ENCODE data around the gene KBTBD4.
"Not testable (repeated sequence)": the region's sequence is repeated elsewhere in the genome, so short reads cannot be mapped to it uniquely, and the experiment has no call there.

Gene KBTBD4

DNA sequence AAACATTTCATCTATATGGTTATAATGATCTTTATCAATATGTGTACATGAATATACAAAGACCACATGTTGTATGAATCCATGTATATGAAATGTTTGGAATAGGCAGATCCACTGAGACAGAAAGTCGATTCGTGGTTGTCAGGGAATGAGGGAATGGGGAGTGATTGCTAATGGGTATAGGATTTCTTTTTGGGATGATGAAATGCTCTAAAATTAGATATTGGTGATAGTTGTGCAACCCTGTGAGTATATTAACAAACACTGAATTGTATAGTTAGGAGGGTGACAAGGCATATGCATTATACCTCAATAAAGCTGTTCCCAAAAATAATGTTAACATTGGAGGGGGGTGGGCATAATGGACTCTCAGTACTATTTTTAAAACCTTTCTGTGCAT, 18.3 kb downstream of the KBTBD4 start:
- DNase-seq (ENCODE audit: low read depth in 3 of 3), result no peak

- no peak for DNase-seq (ENCODE audit: low read depth in 3 of 3)
Measured at GRCh38 chr11:47558695-47559094, 20.1 kb downstream of the KBTBD4 start.

GRCh38 chr11:47557004-47557403, 21.8 kb downstream of the KBTBD4 start:
- DNase-seq (ENCODE audit: low read depth in 3 of 3), result not testable (repeated sequence)

GRCh38 chr11:47553406-47553743, 25.4 kb downstream of the KBTBD4 start:
- DNase-seq (ENCODE audit: low read depth in 3 of 3), result no peak

DNA sequence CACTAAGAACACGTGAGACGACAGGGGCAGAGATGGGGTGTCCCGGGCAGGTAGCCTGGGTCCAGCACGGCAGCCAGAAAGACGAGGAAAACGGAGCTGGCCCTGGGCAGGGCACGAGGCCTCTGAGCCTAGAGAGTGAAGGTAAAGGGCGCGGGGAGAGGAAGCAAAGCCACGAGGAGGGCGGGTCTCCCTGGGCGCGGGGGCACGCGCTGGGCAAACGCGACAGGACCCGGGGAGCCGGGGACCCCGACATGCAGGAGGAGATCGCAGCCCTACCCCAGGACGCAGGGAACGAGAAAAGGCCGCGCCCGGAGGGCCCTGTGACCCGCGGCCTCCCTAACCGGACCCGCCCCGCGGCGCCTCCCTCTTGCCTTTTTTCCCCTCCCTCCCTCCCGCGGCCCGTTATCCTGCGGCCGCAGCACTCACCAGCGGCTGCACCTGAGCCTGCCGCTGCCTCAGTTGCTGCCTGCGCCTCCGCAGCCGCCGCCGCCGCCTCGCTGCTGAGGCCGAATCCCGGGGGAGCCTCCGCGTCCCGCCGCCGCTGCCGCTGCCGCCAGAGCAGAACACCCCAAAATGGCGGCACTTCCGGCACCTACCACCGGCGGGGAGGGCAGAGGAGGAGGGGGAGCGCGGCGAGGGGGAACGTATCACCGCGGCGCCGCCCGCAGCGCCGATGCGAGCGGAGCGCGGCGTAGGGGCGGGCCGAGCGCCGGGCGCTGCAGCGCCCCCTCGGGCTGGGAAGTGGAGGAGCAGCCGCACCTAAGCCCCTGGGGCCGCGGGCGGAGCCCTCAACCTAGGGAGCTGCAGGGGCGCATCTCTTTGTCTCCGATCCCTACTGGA, 26.0 kb downstream of the KBTBD4 start, which contains the start of gene CELF1:
CELF1 (minus strand) TSS at position 567 of the 840 bp plus-strand sequence. CDS start 53,609 bp downstream, outside the sequence.
- DNase-seq (ENCODE audit: low read depth in 3 of 3), result peak; percentile 84 to 87 (median 86)

DNA sequence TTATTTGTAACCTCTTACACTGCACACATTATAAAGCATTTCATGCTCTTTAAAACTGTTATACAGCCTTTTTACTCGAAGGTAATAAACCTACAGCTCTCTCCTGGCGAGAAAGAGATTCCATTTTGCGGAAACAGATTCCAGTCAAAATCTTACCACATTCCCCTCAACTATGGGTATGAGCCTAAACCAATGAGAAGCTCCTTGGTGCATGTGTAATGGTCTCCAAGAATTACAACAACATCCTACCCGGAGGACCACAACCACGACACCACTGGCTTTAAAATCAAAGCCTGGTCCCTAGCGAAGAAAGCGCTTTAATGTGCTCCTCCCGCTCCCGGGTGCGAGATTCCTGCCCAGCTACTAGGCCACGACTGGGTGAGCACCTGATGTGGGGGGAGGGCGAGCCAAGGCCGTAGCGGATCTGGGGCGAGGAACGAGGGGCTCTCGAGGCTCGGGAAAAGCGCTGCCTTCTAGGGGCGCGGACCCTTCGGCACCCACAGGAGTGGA, 26.7 kb downstream of the KBTBD4 start:
- DNase-seq (ENCODE audit: low read depth in 3 of 3), result no peak

DNA sequence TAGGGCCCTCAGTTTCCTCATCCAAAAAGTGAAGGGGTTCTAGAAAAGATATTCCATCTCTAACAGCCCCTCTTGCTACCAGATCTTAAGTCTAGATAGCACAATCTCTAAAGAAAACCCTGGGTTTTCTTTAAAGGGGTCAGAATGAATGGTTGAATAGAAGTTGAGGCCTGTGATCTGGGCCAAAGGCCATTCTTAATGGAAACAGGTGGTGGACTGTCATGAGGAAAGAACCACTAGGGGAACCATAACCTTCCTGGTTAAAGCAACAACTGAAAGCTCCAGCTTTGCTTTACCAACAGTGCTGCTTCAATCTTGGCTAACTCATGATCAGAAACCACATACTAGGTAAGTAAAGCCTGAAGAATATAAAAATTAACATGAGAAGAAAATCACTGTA, 27.7 kb downstream of the KBTBD4 start:
- DNase-seq (ENCODE audit: low read depth in 3 of 3), result no peak

- no peak for DNase-seq (ENCODE audit: low read depth in 3 of 3)
Measured at GRCh38 chr11:47550288-47551047, 28.3 kb downstream of the KBTBD4 start.

- DNase-seq (ENCODE audit: low read depth in 3 of 3), result not testable (repeated sequence)
Measured at GRCh38 chr11:47546274-47546673, 32.5 kb downstream of the KBTBD4 start.

DNA sequence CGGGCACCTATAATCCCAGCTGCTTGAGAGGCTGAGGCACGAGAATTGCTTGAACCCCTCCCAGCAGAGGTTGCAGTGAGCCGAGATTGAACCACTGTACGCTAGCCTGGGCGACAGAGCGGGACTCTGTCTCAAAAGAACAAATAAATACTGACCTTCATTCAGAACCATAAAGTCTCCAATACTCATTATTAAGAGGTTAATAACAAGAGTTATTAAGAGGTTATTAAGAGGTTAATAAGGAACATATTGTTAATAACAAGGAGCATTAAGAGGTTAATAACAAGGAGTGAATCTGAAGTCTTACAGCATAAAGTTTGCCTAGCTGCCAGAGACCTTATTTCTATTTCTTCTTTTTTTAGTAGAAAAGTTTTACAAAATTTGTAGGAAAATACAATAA, 33.5 kb downstream of the KBTBD4 start:
- DNase-seq (ENCODE audit: low read depth in 3 of 3), result no peak

- DNase-seq (ENCODE audit: low read depth in 3 of 3), result no peak
Measured at GRCh38 chr11:47541070-47541469, 37.7 kb downstream of the KBTBD4 start.

- DNase-seq (ENCODE audit: low read depth in 3 of 3), result no peak
Measured at GRCh38 chr11:47539681-47540039, 39.1 kb downstream of the KBTBD4 start.

DNA sequence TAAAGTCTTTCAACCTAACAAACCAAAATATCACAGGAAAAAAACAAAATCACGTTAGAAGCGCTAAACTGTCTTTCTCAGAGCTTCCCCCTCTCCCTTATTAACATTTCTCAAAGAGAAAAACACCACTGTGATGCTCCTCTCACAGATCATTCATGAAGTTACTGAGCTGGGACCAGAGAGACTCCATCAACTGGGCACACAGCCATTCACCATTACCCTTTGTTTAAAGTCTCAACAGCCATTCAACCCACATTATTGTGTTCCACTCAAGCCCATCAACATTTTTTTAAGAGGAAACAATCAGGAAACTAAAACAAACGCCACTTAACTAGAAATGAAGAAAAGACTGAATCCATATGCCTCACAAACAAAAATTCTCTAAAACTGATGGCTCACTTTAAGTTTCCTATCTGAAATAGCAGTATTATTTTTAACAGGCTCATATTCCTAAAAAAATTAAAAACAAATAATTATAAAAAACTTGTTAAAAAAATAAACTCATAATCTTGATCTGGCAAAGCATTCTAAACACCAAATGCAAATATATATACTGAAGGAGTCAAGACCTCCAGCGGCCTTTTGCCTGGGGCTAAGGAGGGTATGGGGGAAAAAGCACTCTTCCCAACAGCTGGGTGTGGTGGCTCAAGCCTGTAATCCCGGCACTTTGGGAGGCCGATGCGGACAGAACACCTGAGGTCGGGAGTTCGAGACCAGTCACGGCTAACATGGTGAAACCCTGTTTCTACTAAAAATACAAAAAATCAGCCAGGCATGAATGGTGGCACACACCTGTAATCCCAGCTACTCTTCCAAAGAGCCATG, 39.8 kb downstream of the KBTBD4 start:
- DNase-seq (ENCODE audit: low read depth in 3 of 3), result no peak

DNA sequence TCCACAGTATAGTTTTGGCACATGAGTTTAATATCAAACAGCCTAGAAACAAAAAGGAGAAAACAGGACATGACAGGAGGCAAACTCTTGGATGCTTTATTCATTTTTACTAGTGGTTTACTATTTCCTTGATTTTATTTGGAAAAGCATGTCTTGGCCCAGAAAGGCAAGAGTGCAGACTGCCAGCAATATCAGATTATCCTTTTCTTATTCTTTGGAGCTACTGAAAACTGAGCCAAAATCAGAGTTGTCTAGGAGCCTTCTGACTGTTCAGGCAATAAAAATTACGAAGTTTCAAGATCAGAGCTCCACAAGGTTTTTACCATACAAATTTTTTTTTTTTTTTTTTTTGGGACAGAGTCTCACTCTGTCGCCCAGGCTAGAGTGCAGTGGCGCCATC, 41.9 kb downstream of the KBTBD4 start:
- DNase-seq (ENCODE audit: low read depth in 3 of 3), result no peak

DNA sequence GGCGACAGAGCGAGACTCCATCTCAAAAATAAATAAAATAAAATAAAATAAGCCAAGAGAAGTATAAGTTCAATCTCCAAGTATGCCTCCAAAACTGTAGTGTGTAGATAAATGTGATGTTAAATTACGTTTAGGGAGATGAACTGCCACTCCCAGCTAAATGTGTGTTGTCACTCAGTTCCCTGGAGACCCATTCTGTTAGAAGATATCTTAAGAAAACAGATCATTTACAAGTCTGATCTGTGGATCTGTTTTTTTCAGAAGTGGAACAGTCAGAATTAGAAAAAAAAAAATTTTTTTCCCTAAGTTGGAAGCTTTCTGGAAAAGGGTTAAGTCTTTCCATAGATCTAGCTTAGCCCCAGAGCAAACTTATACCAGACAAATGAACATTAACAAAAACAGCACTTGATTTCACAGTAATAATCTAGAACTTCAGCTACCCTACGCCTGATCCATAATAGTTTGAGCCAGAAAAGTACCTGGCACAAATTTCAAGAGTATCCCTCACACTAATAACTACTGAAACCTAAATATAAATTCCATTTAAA, 44.0 kb downstream of the KBTBD4 start:
- no peak for DNase-seq (ENCODE audit: low read depth in 3 of 3)

DNA sequence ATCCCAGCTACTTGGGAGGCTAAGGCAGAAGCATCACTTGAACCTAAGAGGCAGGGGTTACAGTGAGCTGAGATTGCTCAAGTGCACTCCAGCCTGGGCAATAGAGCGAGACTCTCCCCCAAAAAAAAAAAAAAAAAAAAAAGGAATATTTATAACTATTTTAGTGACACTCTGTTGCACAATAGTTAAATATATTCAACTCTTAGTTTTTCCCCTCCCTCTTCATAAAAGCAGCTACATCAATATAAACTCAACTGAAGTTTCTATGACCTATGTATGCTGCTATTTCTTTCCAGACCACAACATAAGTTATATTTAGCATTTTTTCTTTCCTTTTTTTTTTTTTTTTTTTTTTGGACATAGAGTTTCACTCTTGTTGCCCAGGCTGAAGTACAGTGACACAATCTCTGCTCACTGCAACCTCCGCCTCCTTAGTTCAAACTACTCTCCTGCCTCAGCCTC, 45.0 kb downstream of the KBTBD4 start:
- no peak for DNase-seq (ENCODE audit: low read depth in 3 of 3)

GRCh38 chr11:47532597-47533213, 46.1 kb downstream of the KBTBD4 start:
- DNase-seq (ENCODE audit: low read depth in 3 of 3), result no peak

DNA sequence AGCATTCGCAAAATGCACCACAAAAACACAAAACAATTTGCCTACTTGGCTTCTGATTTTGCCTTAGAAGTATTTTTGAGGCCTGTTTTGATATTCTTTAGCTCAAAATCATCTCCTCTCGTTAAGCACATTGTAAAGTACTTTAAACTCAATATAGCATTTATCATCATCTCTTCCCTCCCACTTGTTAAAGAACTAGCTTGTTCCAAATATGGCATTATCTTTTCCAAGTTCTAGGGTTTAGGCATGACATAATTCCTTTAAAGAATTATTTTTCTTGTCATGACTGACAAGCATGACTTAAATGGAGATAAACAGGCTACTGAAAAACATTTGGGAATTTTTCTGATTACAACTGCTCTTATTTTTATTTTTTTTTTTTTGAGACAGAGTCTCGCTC, 47.1 kb downstream of the KBTBD4 start:
- DNase-seq (ENCODE audit: low read depth in 3 of 3), result no peak

- DNase-seq (ENCODE audit: low read depth in 3 of 3), result not testable (repeated sequence)
Measured at GRCh38 chr11:47530721-47531120, 48.0 kb downstream of the KBTBD4 start.

DNA sequence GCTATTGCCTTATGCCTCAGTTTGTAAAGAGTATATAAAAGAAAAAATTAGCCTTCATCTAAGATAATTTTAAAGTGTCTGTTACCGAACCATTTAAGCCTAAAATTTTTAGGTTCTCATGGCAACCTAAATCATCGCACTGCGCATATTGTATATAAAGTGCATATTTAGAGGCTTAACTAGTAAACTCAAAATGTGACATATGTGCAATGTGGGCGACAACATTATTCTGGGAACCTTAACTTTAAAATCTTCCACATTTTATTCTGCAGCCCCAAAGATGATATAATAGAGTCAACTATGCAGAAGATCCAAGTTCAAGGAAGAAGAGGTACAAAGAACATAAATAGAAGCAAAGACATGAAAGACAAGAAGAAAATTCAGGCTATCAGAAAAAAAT, 48.8 kb downstream of the KBTBD4 start:
- DNase-seq (ENCODE audit: low read depth in 3 of 3), result no peak

DNA sequence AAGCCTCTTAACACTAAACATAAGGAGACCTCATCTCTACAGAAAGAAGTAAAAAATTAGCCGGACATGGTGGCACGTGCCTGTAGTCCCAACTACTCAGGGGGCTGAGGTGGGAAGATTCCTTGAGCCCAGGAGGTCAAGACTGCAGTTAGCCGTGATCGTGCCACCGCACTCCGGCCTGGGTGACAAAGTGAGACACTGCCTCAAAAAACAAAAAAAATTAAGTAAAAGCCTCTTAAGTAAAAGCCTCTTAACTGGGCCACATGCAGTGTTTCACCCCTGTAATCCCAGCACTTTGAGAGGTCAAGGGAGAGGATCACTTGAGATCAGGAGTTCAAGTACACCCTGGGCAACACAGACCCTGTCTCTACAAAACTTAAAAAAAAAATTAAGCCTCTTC, 51.6 kb downstream of the KBTBD4 start:
- no peak for DNase-seq (ENCODE audit: low read depth in 3 of 3)
